T47D (cell line): Measurements from ENCODE around the gene TREM1.

Experiments
- DNase-seq, 2 experiments: peaks; one replicate each; pipeline versions ENCODE4 v3.0.0 to v3.0.0-alpha.2; 2011 to 2012; ENCODE audit warnings: low read depth in 1 of 2, low spot score in 1 of 2
- JUND ChIP-seq: IDR thresholded peaks from 2 replicates; pipeline ENCODE4 v1.6.1; 2012; ENCODE audit warnings: low read depth
- in situ Hi-C: cut with HindIII; loops from 2 replicates; pipeline ENCODE4 v1.10.0; 2016; ENCODE audit warnings: low sequenced_read_pairs, low pct_unique_long_range_greater_than_20kb

TREM1 gene

GRCh38 chr6:41288030-41288753, 1.7 kb upstream of the TREM1 start:
- no peak for TF ChIP-seq JUND
- no peak for DNase-seq
- in situ Hi-C loops = no loop called here

- TF ChIP-seq JUND = no peak
- DNase-seq = no peak
- in situ Hi-C loops = no loop called here
These were observed 1.8 kb downstream of the TREM1 start for GRCh38 chr6:41284726-41285125.

- TF ChIP-seq JUND = no peak
These were observed 2.9 kb downstream of the TREM1 start for GRCh38 chr6:41283600-41283999.

DNA sequence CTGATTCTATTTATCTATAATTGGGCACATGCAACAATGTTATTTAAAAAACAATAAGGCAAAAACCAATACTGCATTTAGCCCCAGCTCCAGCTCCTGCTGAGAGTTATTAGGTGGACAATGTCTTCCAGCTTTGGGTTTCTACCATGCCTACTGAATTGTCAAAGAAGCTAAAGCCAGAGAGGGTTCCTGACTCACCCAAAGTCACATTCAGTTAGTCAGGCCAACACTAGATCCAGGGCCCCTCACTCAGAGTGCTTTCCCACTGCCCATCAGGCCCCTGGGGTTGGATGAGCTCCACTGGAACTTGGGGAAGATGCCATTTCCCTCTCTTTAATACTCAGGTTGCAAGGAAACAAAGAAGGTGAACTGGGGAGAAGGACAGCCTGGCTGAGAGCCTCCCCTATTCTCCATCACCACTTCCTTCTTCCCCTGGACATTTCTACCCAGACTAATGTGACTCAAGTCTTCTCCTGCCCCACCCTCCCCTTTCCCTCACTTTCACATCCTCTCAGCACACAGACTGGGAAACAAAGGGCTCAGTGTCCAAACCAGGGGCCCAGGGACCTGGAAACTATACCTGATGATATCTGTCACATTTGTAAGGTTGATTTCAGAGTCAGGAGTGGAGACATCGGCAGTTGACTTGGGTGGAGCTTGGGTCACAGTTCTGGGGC, 6.0 kb downstream of the TREM1 start:
- in situ Hi-C loops = no loop called here
- TF ChIP-seq JUND = no peak
- DNase-seq = no peak

More at GRCh38 chr6:41283600-41283999, 2.9 kb downstream of the TREM1 start:
- no peak for DNase-seq
- in situ Hi-C loops = no loop called here

- DNase-seq = peak in 1 of 2 experiments; percentile 76
- no peak for TF ChIP-seq JUND
- in situ Hi-C loops = no loop called here
These were observed 7.6 kb downstream of the TREM1 start for GRCh38 chr6:41278699-41279405.

GRCh38 chr6:41277605-41278004, 8.9 kb downstream of the TREM1 start:
- no peak for TF ChIP-seq JUND
- no peak for DNase-seq
- in situ Hi-C loops = no loop called here

DNA sequence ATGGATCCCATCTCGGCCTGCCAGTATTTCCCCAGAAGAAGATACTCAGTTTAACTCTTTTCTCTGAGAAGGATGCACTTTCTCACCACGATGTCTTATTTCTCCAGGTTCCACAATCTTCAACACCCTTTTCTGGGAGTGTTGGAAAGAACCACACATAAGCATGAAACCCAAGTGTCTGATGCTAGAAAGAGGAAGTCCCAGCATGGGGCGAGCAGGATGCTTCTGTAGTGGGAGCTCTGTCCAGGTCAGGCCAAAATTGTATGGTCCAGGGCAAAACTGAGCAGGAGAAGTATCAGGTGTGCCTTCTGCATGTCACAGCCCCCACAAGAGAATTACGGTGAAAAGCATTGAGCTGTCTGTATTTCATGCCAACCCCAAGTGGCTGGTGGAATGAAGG, 11.0 kb downstream of the TREM1 start:
- DNase-seq = no peak
- in situ Hi-C loops = no loop called here
- TF ChIP-seq JUND = no peak

GRCh38 chr6:41274256-41274655, 12.2 kb downstream of the TREM1 start:
- in situ Hi-C loops = no loop called here
- DNase-seq = no peak
- TF ChIP-seq JUND = no peak

DNA sequence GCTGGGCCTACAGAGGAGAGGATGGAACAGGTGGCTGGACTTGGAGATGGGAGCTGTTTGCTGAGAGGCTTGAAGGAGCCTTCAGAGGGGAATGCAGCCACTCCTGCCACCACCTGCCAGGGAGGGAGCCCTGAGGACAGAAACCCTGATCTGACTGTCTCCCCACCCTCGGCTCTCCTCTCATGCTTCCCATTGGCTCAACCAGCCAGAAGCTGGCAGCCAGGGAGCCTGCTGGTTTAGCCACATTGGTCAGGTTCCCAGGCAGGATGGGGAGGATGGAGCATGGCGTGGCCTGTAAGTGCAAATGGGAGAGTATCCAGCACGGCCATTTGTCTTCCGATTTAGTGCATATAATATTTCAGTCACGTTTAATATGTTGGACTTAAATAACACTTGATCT, 12.8 kb downstream of the TREM1 start:
- TF ChIP-seq JUND = no peak
- no peak for DNase-seq
- in situ Hi-C loops = no loop called here

- in situ Hi-C loops = no loop called here
- TF ChIP-seq JUND = no peak
- no peak for DNase-seq
These were observed 13.8 kb downstream of the TREM1 start for GRCh38 chr6:41272591-41273240.

DNA sequence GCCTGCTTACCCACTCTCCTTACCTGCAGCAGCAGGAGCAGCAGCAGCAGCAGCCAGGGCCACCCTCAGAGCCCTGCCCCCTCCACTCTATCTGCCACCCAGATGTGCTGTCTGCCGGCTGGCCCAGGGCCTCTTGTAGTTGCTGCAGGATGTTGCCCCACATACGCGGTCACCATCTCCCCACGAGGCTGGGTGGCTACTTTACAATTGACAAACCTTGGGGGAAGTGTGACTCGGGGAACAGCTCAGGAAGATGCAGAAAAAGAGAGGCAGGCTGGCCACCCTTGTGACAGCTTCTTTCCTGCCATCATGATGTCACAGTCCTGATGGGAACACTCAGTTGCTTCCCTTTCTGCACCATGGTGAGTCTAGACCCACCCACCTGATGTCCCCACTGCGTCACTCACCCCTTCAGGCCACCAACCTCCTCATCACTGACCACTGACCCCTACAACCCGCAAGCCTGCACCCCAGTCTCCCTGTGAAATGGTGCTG, 14.5 kb downstream of the TREM1 start:
- DNase-seq = no peak
- in situ Hi-C loops = no loop called here
- TF ChIP-seq JUND = no peak

DNA sequence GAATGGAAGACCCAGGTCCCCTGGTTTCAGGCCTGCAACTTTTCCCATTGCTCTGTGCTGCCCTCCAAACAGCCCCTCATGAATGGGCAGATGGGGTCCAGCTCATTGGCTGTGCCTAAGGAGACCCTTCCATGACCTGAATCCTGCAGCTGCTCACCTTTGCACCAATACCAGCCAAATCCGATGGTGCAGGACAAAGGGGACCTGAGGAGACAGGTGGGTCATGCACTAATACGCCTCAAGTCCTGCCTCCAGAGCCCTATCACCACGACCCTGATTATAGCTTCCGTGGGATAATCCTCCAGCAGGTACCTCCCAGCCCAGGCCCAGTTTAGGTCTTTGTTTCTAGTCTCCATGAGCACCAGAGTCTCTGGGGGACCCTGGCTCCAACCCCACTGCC, 16.8 kb downstream of the TREM1 start:
- in situ Hi-C loops = no loop called here
- TF ChIP-seq JUND = no peak
- DNase-seq = no peak
